ENCODE data around the gene POGLUT2. TPM values are rescaled to one million over a fixed set of nuclear protein-coding genes. Genes with fewer than 3 reads are reported as not detected.

Gene POGLUT2
- total RNA-seq, 1 experiment from 2014 or later = 12.7 TPM

DNA sequence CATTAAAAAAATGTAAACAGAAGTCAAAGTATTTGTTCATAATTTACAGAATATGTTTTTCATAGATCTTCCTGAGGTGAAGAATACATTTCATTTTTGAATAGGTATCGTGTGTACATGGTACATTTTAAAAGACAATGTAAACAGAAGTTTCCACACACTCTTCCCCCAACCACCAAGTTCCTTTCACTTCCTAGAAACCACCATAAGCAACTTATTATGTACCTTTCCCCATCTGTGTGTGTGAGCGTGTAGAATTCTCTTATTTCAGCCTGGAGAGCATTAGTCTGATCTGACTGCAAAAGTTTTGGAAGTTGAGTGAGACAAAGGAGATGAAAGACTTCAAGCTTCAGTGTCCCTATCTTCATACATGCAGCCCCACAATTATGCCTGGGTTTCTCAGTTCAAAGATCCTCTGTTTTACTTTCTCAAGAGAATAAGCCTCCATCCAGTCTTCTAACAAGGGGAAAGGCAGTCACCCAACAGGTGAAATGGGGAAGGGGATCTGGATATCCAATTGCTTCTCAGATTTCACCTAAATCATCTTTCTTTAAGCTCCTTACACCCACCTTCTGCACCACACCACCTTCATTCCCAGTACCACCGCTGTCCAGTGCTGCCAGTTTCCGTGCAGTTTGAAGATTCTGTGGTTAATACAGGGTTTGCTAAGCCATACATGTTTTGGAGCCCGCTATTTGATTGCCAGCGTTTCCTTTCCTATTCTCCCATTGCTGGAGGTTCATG lies 27.3 kb downstream of the POGLUT2 start:
- DNase-seq (ENCODE audit: extremely low read depth, low read depth) = no peak

DNA sequence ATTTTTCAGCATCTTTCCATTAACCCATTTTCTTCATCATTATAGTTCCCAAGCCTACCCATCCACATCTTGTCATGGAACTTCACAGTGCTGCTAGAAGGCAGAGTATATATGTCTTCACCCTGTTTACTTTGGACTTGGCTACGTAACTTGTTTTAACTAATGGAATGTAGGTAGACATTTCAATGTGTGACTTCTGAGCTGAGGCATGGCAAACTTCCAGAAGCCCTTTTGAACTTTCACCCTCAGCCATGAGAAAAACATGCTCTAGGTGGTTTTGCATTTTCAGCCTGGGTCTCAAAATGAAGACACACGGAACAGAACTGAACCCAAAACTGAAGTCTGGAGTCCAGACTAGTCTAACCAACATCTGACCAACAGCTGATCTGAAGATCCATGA lies 28.3 kb downstream of the POGLUT2 start:
- DNase-seq (ENCODE audit: extremely low read depth, low read depth) = no peak

DNA sequence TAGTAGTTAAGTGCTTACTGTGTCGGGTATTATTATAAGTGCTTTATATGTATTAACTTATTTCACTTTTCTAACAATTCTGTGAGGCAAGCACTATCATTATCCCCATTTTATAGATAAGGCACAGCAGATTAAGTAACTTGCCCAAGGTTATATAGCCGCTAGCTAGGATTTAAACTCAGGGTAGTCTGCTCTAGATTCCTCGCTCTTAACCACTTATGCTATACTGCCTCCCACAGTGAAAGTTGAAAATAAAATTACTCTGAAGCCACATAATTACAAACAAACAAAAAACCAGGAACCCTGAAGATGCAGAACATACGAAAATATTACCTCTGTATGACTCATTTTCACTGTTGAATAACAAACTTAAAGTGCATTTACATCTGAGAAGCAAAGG lies 29.1 kb downstream of the POGLUT2 start:
- no peak for DNase-seq (ENCODE audit: extremely low read depth, low read depth)

GRCh38 chr13:102768909-102769308 lies 29.9 kb downstream of the POGLUT2 start:
- no peak for DNase-seq (ENCODE audit: extremely low read depth, low read depth)

DNA sequence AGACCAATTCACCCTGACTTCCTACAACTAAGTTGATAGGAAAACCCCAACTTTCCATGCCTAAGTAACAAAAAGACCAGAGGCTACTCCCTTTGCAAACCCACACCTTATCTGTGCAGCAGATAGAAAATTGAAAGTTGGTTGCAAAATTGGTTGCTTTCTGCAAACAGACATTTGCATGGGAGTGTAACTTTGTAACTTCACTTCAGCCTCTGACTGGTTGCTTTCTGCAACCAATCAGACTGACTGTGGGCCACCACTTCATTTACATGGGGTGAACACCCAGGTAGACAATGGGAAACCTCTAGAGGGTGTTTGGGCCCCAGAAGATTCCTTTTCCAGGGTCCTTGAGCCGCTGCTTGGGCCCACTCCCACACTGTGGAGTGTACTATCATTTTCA lies 35.0 kb downstream of the POGLUT2 start:
- no peak for DNase-seq (ENCODE audit: extremely low read depth, low read depth)

GRCh38 chr13:102761071-102761470 lies 37.7 kb downstream of the POGLUT2 start:
- DNase-seq (ENCODE audit: extremely low read depth, low read depth) = no peak

GRCh38 chr13:102758842-102759241 lies 39.9 kb downstream of the POGLUT2 start:
- no peak for DNase-seq (ENCODE audit: extremely low read depth, low read depth)

DNA sequence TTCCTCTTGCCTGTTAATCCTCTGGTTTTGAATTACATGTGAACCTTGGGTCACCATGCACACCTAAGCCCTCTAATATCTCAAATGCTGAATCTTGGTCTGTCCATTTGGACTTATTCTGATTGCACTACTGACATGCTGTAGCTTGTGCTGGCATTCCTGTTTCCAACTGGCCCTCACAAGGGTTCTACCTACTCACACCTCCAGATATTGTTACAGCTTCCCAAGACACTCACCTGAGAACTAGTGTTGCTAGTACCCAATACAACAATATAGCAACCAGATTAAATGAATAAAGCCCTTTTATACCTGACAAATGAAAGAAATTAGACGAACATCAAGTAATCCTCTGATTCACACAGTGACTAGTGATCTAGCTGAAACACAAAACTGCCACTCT lies 41.8 kb downstream of the POGLUT2 start:
- no peak for DNase-seq (ENCODE audit: extremely low read depth, low read depth)

DNA sequence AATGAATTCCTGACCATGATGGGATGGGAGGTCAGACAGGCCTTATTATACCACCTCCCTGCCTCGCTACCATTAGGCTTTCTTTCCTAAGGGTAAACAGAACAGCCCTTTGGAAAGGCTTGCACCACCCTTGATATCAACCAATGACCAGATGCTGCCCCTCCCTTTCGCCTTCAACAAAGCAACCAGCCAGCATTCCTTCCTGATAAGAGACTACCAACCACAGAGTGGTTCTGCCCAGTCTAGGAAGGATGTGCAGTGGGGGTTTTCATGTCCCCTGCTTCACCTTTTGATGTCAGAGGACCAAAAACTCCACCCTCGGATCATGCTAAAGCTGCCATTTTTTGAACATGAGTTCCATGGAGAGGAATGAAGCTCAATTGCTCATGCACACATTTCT lies 46.9 kb downstream of the POGLUT2 start:
- no peak for DNase-seq (ENCODE audit: extremely low read depth, low read depth)

- no peak for DNase-seq (ENCODE audit: extremely low read depth, low read depth)
These were observed 56.3 kb downstream of the POGLUT2 start for GRCh38 chr13:102742506-102742905.

DNA sequence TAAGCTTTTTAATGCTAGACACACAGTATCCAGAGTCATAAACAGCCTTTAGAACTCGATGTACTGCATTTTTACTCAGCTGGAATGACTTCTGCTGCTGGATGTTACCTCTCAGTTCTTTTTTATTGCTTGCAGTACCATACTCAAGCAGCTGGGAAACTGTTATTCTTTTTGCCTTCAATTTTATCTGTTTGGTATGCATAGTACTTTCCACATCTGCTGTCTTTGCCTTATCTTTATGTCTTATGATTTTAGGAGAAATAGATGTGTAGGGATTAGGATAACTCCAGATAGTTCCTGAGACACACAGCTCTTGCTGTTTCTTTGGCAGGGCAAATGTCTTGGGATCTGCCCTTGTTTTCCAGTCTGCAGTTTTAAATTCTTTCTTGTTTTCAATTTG lies 56.7 kb downstream of the POGLUT2 start:
- DNase-seq (ENCODE audit: extremely low read depth, low read depth) = no peak

Other genes with a start within 250 kb of the POGLUT2 start
- 32.6 and 35.6 TPM in 2 replicates for gene TPP2, start 202.0 kb downstream of the POGLUT2 start, total RNA-seq (2014; rRNA removed; shearing (Covaris generic))
- not detected in 2 replicates for gene METTL21C, start 103.9 kb downstream of the POGLUT2 start, total RNA-seq (2014; rRNA removed; shearing (Covaris generic))
- gene TEX30, start 25.2 kb downstream of the POGLUT2 start, total RNA-seq (2014; rRNA removed; shearing (Covaris generic)) = 26.2 and 33.5 TPM in 2 replicates
- 15.0 and 19.3 TPM in 2 replicates for gene BIVM, start 143 bp upstream of the POGLUT2 start, total RNA-seq (2014; rRNA removed; shearing (Covaris generic))
- gene ERCC5, start 47.1 kb upstream of the POGLUT2 start, total RNA-seq (2014; rRNA removed; shearing (Covaris generic)) = 30.5 and 33.4 TPM in 2 replicates